Measurements from ENCODE around the gene PRRC2B.

DNA sequence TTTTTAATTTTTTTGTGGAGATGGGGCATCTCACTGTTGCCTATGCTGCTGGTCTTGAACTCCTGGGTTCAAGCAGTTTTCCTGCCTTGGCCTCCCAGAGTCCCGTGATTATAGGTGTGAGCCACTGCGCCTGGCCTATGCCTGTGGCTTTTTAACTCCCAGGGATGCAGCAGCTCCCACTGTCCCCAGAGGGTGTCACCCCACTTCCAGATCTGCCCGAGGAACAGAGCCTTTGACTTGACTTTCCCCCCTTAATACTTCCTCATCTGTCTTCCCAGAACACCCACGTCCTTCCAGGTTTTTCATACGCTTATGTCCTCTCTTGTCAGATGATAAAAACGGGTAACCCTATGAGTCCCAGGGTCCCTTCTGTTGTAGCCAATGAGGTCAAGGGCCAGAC lies 7.6 kb upstream of the PRRC2B start:
- TF ChIP-seq CTCF (IDR thresholded peaks at IDR 0.05) (peak in 1 of 4 donors; percentile 11), POLR2A (IDR thresholded peaks at IDR 0.05) (no peak)

Measured in right lobe of liver (tissue), 4 donors.